H1 (cell line): ENCODE measurements around the gene MKX. TPM values are rescaled to one million over a fixed set of nuclear protein-coding genes. Genes with fewer than 3 reads are reported as not detected.

ENCODE experiments used
- CTCF ChIA-PET: fragments of 300-600 bp; sonication (Branson Sonifier 250); formaldehyde crosslinking; loops from one replicate; lab custom pipeline; 2021; ENCODE audit not compliant: partially characterized antibody; lab: Charles Lee
- POLR2A ChIA-PET: fragments of 300-600 bp; sonication (Branson Sonifier 250); formaldehyde crosslinking; loops from one replicate; lab custom pipeline; 2021; ENCODE audit warnings: inconsistent platforms; ENCODE audit not compliant: partially characterized antibody; lab: Charles Lee
- DNase-seq, 2 experiments: peaks; one replicate each; pipeline versions ENCODE4 v3.0.0 to v3.0.0-alpha.2; 2010 to 2022; ENCODE audit warnings: low spot score in 2 of 2, low read depth in 1 of 2, mixed read lengths in 1 of 2
- FAIRE-seq: peaks from 2 replicates; lab custom pipeline; 2011; peaks lifted over from hg19 to GRCh38; lab: Jason Lieb, UNC
- H2AFZ ChIP-seq: 2 replicates; pipeline ENCODE4 v1.8.1; 2012; ENCODE audit warnings: low read length, inconsistent platforms
- H2AK5ac ChIP-seq: 2 replicates; pipeline ENCODE4 v1.6.1; 2013; ENCODE audit warnings: low read depth, low read length
- H2BK120ac ChIP-seq: replicated peaks from 2 replicates; pipeline ENCODE3; 2013; ENCODE audit warnings: low read depth, low read length, inconsistent platforms
- H2BK12ac ChIP-seq: 2 replicates; pipeline ENCODE4 v1.6.1; 2013; ENCODE audit warnings: low read depth, low read length
- H2BK15ac ChIP-seq: 2 replicates; pipeline ENCODE4 v1.6.1; 2013; ENCODE audit warnings: low read length
- H2BK20ac ChIP-seq: 2 replicates; pipeline ENCODE4 v1.6.1; 2013; ENCODE audit warnings: low read length
- H2BK5ac ChIP-seq: 2 replicates; pipeline ENCODE4 v1.6.1; 2013; ENCODE audit warnings: low read depth, low read length
- H3K14ac ChIP-seq: 2 replicates; pipeline ENCODE4 v1.6.1; 2013; ENCODE audit warnings: inconsistent platforms; ENCODE audit not compliant: insufficient read length
- H3K18ac ChIP-seq: 2 replicates; pipeline ENCODE4 v1.6.1; 2013; ENCODE audit warnings: low read length; ENCODE audit errors: extremely low read depth
- H3K23ac ChIP-seq: 2 replicates; pipeline ENCODE4 v1.6.1; 2013; ENCODE audit warnings: inconsistent platforms; ENCODE audit not compliant: insufficient read length
- H3K23me2 ChIP-seq: 2 replicates; pipeline ENCODE4 v1.6.1; 2013; ENCODE audit warnings: low read depth, low read length
- H3K27ac ChIP-seq: 2 replicates; pipeline ENCODE4 v1.6.1; 2011; ENCODE audit warnings: low read depth, low read length, inconsistent platforms
- H3K27me3 ChIP-seq, 4 experiments: replicated peaks in 1 of 4; 1 replicate in 1 of 4; 2 replicates in 3 of 4; pipeline versions ENCODE4 v1.6.1 to v1.8.1; 2011 to 2013; ENCODE audit warnings: low read length in 3 of 4, mild to moderate bottlenecking in 3 of 4, inconsistent platforms in 2 of 4, mixed read lengths in 2 of 4, moderate library complexity in 1 of 4; ENCODE audit not compliant: control insufficient read depth in 3 of 4, insufficient read depth in 3 of 4; ENCODE audit errors: extremely low read depth in 1 of 4
- H3K36me3 ChIP-seq, 4 experiments: 2 replicates each; pipeline versions ENCODE4 v1.6.1 to v1.8.1; 2011 to 2013; ENCODE audit warnings: mild to moderate bottlenecking in 4 of 4, low read length in 3 of 4, moderate library complexity in 2 of 4, control low read depth in 1 of 4, inconsistent platforms in 1 of 4; ENCODE audit not compliant: insufficient read depth in 4 of 4, control insufficient read depth in 2 of 4
- H3K4ac ChIP-seq: replicated peaks from 2 replicates; pipeline ENCODE3; 2013; ENCODE audit warnings: low read length, low read depth, mixed read lengths, inconsistent platforms; ENCODE audit not compliant: insufficient read length
- H3K4me1 ChIP-seq, 4 experiments: replicated peaks in 1 of 4; 1 replicate in 1 of 4; 2 replicates in 3 of 4; pipeline versions ENCODE4 v1.6.1 to v1.8.1; 2011 to 2013; ENCODE audit warnings: low read length in 3 of 4, inconsistent platforms in 2 of 4, mixed read lengths in 1 of 4; ENCODE audit not compliant: insufficient read depth in 4 of 4, control insufficient read depth in 3 of 4
- H3K4me2 ChIP-seq, 2 experiments: 2 replicates each; pipeline versions ENCODE4 v1.6.1 to v1.8.1; 2011 to 2013; ENCODE audit warnings: low read depth in 2 of 2, low read length in 2 of 2, control low read depth in 1 of 2, inconsistent platforms in 1 of 2, mild to moderate bottlenecking in 1 of 2; ENCODE audit not compliant: insufficient read depth in 1 of 2
- H3K4me3 ChIP-seq, 4 experiments: fragments of 200-600, 300-600 bp in 1 of 4; sonication (generic), shearing (Covaris generic), sonication (Bioruptor Twin) in 1 of 4; 2 replicates each; pipeline versions ENCODE4 v1.5.1 to v1.8.1; 2011 to 2016; ENCODE audit warnings: low read length in 4 of 4, low read depth in 3 of 4, control low read depth in 2 of 4, inconsistent platforms in 2 of 4, mild to moderate bottlenecking in 2 of 4, mixed read lengths in 1 of 4, moderate library complexity in 1 of 4; ENCODE audit not compliant: insufficient read depth in 2 of 4; ENCODE audit errors: extremely low read depth in 1 of 4
- H3K56ac ChIP-seq: replicated peaks from 2 replicates; pipeline ENCODE3; 2013; ENCODE audit warnings: low read depth, mild to moderate bottlenecking, mixed read lengths, low read length, inconsistent platforms; ENCODE audit not compliant: insufficient read length
- H3K79me1 ChIP-seq: 2 replicates; pipeline ENCODE4 v1.6.1; 2013; ENCODE audit warnings: low read depth, low read length, control low read depth
- H3K79me2 ChIP-seq, 2 experiments: 2 replicates each; pipeline versions ENCODE4 v1.6.1 to v1.8.1; 2012 to 2013; ENCODE audit warnings: low read length in 2 of 2, mild to moderate bottlenecking in 2 of 2, inconsistent platforms in 1 of 2; ENCODE audit not compliant: insufficient read depth in 2 of 2, control insufficient read depth in 1 of 2
- H3K9ac ChIP-seq, 4 experiments: replicated peaks in 1 of 4; 1 replicate in 1 of 4; 2 replicates in 3 of 4; pipeline versions ENCODE4 v1.6.1 to v1.8.1; 2011 to 2013; ENCODE audit warnings: low read depth in 3 of 4, low read length in 3 of 4, control low read depth in 2 of 4, mild to moderate bottlenecking in 2 of 4, moderate library complexity in 2 of 4, inconsistent platforms in 1 of 4; ENCODE audit errors: extremely low read depth in 1 of 4
- H3K9me3 ChIP-seq, 2 experiments: 2 replicates each; pipeline versions ENCODE4 v1.6.1 to v1.8.1; 2012 to 2013; ENCODE audit warnings: mild to moderate bottlenecking in 2 of 2, moderate library complexity in 2 of 2, control low read depth in 1 of 2, inconsistent platforms in 1 of 2, low read depth in 1 of 2, low read length in 1 of 2, mixed read lengths in 1 of 2; ENCODE audit not compliant: insufficient read depth in 2 of 2
- H4K20me1 ChIP-seq, 2 experiments: replicated peaks in 1 of 2; 2 replicates each; pipeline versions ENCODE3 to v1.8.1; 2011 to 2013; ENCODE audit warnings: inconsistent platforms in 2 of 2, low read length in 2 of 2, mild to moderate bottlenecking in 1 of 2; ENCODE audit not compliant: insufficient read depth in 2 of 2, control insufficient read depth in 1 of 2
- H4K5ac ChIP-seq: 2 replicates; pipeline ENCODE4 v1.6.1; 2013; ENCODE audit warnings: low read length, low read depth, mixed read lengths, inconsistent platforms; ENCODE audit not compliant: insufficient read length
- H4K8ac ChIP-seq: 2 replicates; pipeline ENCODE4 v1.8.0; 2013; ENCODE audit warnings: mild to moderate bottlenecking, moderate library complexity, low read length, inconsistent platforms; ENCODE audit not compliant: insufficient read depth; ENCODE audit errors: extremely low read depth
- H4K91ac ChIP-seq: replicated peaks from 2 replicates; pipeline ENCODE3; 2013; ENCODE audit warnings: low read length, mixed read lengths, inconsistent platforms; ENCODE audit not compliant: insufficient read length
- ATF2 ChIP-seq: IDR thresholded peaks from 2 replicates; pipeline ENCODE4 v1.6.1; 2012; ENCODE audit warnings: low read length, inconsistent platforms
- EP300 ChIP-seq, 2 experiments: IDR thresholded peaks; 1 replicate in 1 of 2; 2 replicates in 1 of 2; pipeline ENCODE4 v1.6.1; 2011 to 2012; ENCODE audit warnings: low read depth in 2 of 2, low read length in 2 of 2, mild to moderate bottlenecking in 2 of 2, borderline replicate concordance in 1 of 2, inconsistent platforms in 1 of 2, moderate library complexity in 1 of 2
- GABPA ChIP-seq: IDR thresholded peaks from 2 replicates; pipeline ENCODE4 v1.6.1; 2011; ENCODE audit warnings: mild to moderate bottlenecking, low read length, moderate library complexity, borderline replicate concordance; ENCODE audit not compliant: insufficient read depth
- RFX5 ChIP-seq: IDR thresholded peaks from 2 replicates; pipeline ENCODE4 v1.6.1; 2011; ENCODE audit warnings: low read depth, low read length, improper control_type of control experiment, borderline replicate concordance
- RNF2 ChIP-seq: fragments of 200-900, 300-1000 bp; sonication (generic); IDR thresholded peaks from 2 replicates; pipeline ENCODE4 v1.7.1; 2016; ENCODE audit warnings: borderline replicate concordance, low read depth, mild to moderate bottlenecking, antibody characterized with exemption, low read length; ENCODE audit not compliant: poor library complexity, severe bottlenecking; ENCODE audit errors: missing control alignments
- RXRA ChIP-seq: IDR thresholded peaks from 2 replicates; pipeline ENCODE4 v1.6.1; 2011; ENCODE audit warnings: low read depth, mild to moderate bottlenecking, low read length, moderate library complexity; ENCODE audit not compliant: insufficient read depth
- WGBS, 2 experiments: shearing (Covaris generic) in 1 of 2; methylation state at CpG; one replicate each; pipeline versions ENCODE4 v1.1.6 to v1.1.7; 2013 to 2015; ENCODE audit warnings: low lambda C conversion rate in 2 of 2, mixed read lengths in 2 of 2, inconsistent platforms in 1 of 2, low coverage in 1 of 2, missing lambda C conversion rate in 1 of 2; ENCODE audit not compliant: insufficient replicate concordance in 2 of 2, insufficient coverage in 1 of 2, insufficient read length in 1 of 2; ENCODE audit errors: extremely low coverage in 1 of 2, missing lambda C conversion rate in 1 of 2; 5-methylcytosine and 5-hydroxymethylcytosine counted together
- polyA plus RNA-seq, 7 experiments: library from polyadenylated mRNA; depleted of rRNA in 3 of 7; stranded (reverse) in 5 of 7; unstranded in 2 of 7; fragments of >200 nt in 5 of 7; fragments of 200-250 nt in 2 of 7; gene quantifications; 1 replicate in 5 of 7; 2 replicates in 1 of 7; 4 replicates in 1 of 7; pipeline versions ENCODE4 v1.2.1 to v1.2.3, GENCODE V29; 2011 to 2013; ENCODE audit warnings: missing spikeins in 2 of 7, mixed read lengths in 2 of 7
- total RNA-seq: library from RNA; stranded (reverse); fragmentation: NEBNext Ultra II Directional; extraction: Animal tissue kit (Norgen Biotek cat#: 25700); gene quantifications from 2 replicates; pipeline ENCODE4 v1.2.1, GENCODE V29; 2021

MKX gene
- total and polyA plus RNA-seq, 2 of the 8 experiments (the other 6 are each of a cell fraction or from before 2014, with no cell fraction given) = 0.21 to 1.3 TPM

GRCh38 chr10:27720529-27720928 lies 25.1 kb downstream of the MKX start:
- no peak overlapping the region for H3K9ac ChIP-seq
- WGBS, 2 experiments = 92% methylated on average over 1 of the region's 1 CpG; no CpG with 5 or more reads in 1 of the 2 experiments
- no peak overlapping the region for H2BK5ac ChIP-seq
- no peak overlapping the region for H3K18ac ChIP-seq
- no peak overlapping the region for H3K14ac ChIP-seq
- no peak overlapping the region for H4K8ac ChIP-seq
- no peak for TF ChIP-seq GABPA
- TF ChIP-seq ATF2 = no peak
- TF ChIP-seq EP300 (IDR thresholded peaks at IDR 0.05; ENCODE audit: borderline replicate concordance in 1 of 2, low read depth in 2 of 2, low read length in 2 of 2) = no peak
- no peak for TF ChIP-seq RNF2
- TF ChIP-seq RXRA = no peak
- no peak for TF ChIP-seq RFX5
- no peaks in the 10 kb centered on the region for H3K79me2 ChIP-seq
- no peak for DNase-seq
- no peak overlapping the region for H4K91ac ChIP-seq
- no peak overlapping the region for H2BK20ac ChIP-seq
- H3K4me2 ChIP-seq = no peak overlapping the region
- 0 out of 7 replicates have a peak, but pooled peaks cover 0 to 2% (median 0%) of the 10 kb centered on the region in 4 experiments for H3K4me1 ChIP-seq
- no peaks in the 10 kb centered on the region for H4K20me1 ChIP-seq
- H3K23me2 ChIP-seq = no peaks in the 10 kb centered on the region; the same call in 1 of the 2 replicates
- no peak overlapping the region for H4K5ac ChIP-seq
- H2BK120ac ChIP-seq = no peak overlapping the region
- no peak overlapping the region for H3K4ac ChIP-seq
- no peak overlapping the region for H2AK5ac ChIP-seq
- no peak overlapping the region for H3K4me3 ChIP-seq
- H2BK12ac ChIP-seq = no peak overlapping the region
- FAIRE-seq = no peak
- peaks cover 0 to 1% (median 0%) of the 10 kb centered on the region in 4 experiments; a peak in 1 of 7 replicates for H3K27me3 ChIP-seq
- no peak overlapping the region for H2AFZ ChIP-seq
- ChIA-PET CTCF (interaction anchor here (1.6 kb wide), 1 partner anchor 56 kb away, joined by 3 read pairs; no protein-coding TSS in a partner anchor), POLR2A (no interaction called here)
- H3K36me3 ChIP-seq = no peaks in the 10 kb centered on the region
- no peak overlapping the region for H3K23ac ChIP-seq
- H3K56ac ChIP-seq = no peak overlapping the region
- H3K79me1 ChIP-seq = no peaks in the 10 kb centered on the region
- H2BK15ac ChIP-seq = no peak overlapping the region
- H3K9me3 ChIP-seq = no peaks in the 10 kb centered on the region
- no peak overlapping the region for H3K27ac ChIP-seq
